SK-N-MC (cell line): ENCODE measurements around the gene SMIM26.
"Not testable (repeated sequence)": the region's sequence is repeated elsewhere in the genome, so short reads cannot be mapped to it uniquely, and the experiment has no call there.

Experiments
- DNase-seq: peaks from one replicate; pipeline ENCODE4 v3.0.0-alpha.2; 2011; ENCODE audit warnings: low read depth, low spot score
- H3K27ac ChIP-seq: fragments of 200-600 bp; sonication (generic); 2 replicates; pipeline ENCODE4 v1.5.1; 2016; ENCODE audit warnings: mixed run types
- H3K36me3 ChIP-seq: fragments of 200-600 bp; sonication (generic); 2 replicates; pipeline ENCODE4 v1.6.1; 2017; ENCODE audit warnings: antibody characterized with exemption, low read length, mixed read lengths; ENCODE audit not compliant: insufficient read depth
- H3K4me3 ChIP-seq: fragments of 200-600 bp; sonication (generic); 2 replicates; pipeline ENCODE4 v1.5.1; 2016
- H3K9ac ChIP-seq: fragments of 200-600 bp; sonication (generic); 2 replicates; pipeline ENCODE4 v1.8.0; 2017; ENCODE audit warnings: mixed run types, mixed read lengths; ENCODE audit not compliant: insufficient read length
- H3K9me3 ChIP-seq: fragments of 200-600 bp; sonication (generic); 2 replicates; pipeline ENCODE4 v1.6.1; 2017; ENCODE audit warnings: low read depth, mild to moderate bottlenecking, antibody characterized with exemption, low read length, moderate library complexity, mixed read lengths
- EZH2 ChIP-seq: fragments of 200-600 bp; sonication (generic); IDR thresholded peaks from one replicate; pipeline ENCODE4 v1.6.1; 2017; ENCODE audit warnings: antibody characterized with exemption
- FOXP2 ChIP-seq: optimal IDR thresholded peaks from 2 replicates; pipeline ENCODE3; 2011; ENCODE audit warnings: mild to moderate bottlenecking, moderate library complexity; ENCODE audit not compliant: insufficient read depth; ENCODE audit errors: extremely low read length, control extremely low read depth
- POLR2AphosphoS5 ChIP-seq: IDR thresholded peaks from 2 replicates; pipeline ENCODE4 v1.6.1; 2012; ENCODE audit warnings: mild to moderate bottlenecking, low read depth, low read length, borderline replicate concordance

The SMIM26 gene, protein sequence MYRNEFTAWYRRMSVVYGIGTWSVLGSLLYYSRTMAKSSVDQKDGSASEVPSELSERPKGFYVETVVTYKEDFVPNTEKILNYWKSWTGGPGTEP

DNA sequence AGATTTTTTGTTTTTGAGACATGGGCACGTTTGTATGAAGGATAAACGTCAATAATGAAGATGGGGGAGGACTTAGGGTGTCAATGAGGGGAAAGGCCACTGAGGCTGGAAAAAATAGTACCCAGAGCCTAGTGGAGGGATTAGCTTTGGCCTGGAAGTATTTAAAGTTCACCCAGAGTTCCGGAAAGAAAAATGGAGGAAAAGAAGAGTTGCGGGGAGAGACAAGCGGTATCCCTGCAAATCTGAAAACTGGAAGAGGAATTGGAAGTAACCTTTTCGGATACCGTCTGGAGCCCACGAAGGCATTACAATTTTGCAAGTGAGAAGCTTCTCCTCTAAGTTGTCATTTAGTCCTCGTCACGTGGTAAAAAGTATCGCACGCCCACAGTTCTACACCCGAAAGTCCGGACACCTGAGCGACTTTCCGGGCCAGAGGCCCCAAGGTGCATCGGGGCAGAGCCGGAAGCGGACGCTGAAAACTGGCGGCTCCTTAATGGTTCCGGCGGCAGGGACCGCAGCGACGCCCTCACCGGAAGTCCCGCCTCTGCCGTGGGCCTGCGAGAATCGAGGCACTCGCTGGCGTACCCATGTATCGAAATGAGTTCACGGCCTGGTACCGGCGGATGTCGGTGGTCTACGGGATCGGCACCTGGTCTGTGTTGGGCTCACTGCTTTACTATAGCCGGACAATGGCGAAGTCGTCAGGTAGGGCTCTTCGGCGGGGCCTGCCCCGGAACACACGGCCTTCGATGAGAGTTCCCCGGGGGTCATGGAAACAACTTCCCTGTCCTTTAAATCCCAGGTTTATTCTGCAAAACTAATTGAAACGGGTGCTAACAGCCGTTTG is at the start of gene SMIM26:
TSS of gene SMIM26 (plus strand) at position 541 of the 847 bp plus-strand sequence. CDS start at position 588, 47 bp downstream.
- Histone ChIP-seq H3K27ac (peak within 1 kb of the TSS; percentile 53; the same call in 1 of the 2 replicates), H3K9me3 (no peaks in the 10 kb centered on the region), H3K9ac (peak within 1 kb of the TSS; percentile 92), H3K36me3 (peaks cover 37% of the 10 kb centered on the region), H3K4me3 (peak within 1 kb of the TSS; percentile 91)
- peak; percentile 53 for DNase-seq
- TF ChIP-seq POLR2AphosphoS5 (peak; percentile 92), FOXP2 (peak; percentile 45), EZH2 (no peak)

DNA sequence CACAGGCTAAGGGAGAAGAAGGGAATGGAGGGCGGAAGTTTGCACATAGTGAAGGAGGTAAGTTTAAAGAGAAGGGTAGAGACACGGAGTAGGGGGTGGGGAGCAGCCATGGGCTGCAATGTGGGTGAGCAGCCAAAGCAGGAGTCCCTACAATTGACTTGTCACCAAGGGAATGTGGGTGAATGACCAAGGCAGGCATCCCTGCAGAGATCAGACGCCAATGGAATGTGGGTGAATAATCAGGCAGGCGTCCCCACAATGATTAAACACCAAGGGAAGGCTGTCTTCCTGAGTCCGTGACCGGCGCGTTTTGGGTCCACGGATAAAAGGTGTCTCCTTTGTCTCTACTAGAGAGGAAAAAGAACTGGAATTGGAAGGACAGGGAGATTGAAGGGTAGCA is 45.2 kb upstream of the SMIM26 start:
- not testable (repeated sequence) for H3K4me3 ChIP-seq, H3K9ac ChIP-seq, DNase-seq, H3K27ac ChIP-seq, H3K9me3 ChIP-seq
- H3K36me3 ChIP-seq, result peaks cover 29% of the 10 kb centered on the region

DNA sequence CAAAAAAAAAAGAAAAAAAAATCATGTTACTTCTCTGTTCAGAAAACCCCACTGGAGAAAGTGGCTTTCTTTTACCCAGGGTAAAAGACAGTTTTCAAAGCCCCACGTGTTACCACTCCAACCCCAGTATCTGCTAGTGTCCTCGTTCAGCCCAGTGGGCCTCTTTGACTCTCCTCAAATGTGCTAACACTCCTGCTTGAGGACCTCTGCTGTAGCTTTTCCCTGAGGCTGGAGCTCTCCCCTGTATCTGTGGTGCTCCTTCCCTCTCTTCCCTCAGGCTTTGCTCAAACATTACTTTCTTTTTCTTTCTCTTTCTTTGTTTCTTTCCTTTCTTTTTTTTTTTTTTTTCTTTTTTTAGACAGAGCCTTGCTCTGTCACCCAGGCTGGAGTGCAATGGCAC is 44.2 kb upstream of the SMIM26 start:
- no peak for TF ChIP-seq FOXP2
- no peak for TF ChIP-seq POLR2AphosphoS5
- no peak for TF ChIP-seq EZH2
- no peak overlapping the region for H3K27ac ChIP-seq
- H3K9ac ChIP-seq, result no peak overlapping the region
- no peak overlapping the region for H3K4me3 ChIP-seq
- no peak for DNase-seq
- H3K9me3 ChIP-seq, result no peaks in the 10 kb centered on the region
- H3K36me3 ChIP-seq, result peaks cover 34% of the 10 kb centered on the region

DNA sequence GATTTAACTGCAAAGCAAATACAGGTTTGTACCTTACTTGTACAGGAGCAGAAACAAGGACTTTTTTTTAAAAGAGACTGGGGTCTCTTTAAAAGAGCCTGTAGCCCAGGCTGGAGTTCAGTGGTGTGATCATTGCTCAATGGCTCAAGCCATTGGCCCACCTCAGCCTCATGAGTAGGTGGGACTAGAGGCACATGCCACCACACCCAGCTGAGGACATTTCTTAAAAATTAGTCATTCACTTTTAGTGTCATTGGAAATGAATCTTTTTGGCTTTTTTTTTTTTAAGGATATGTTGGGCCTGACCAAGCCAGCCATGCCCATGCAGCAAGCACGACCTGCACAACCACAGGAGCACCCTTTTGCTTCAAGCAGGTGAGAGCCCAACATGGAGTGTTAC is 42.6 kb upstream of the SMIM26 start:
- Histone ChIP-seq H3K27ac (no peak overlapping the region), H3K4me3 (no peak overlapping the region), H3K9ac (no peak overlapping the region), H3K9me3 (no peaks in the 10 kb centered on the region), H3K36me3 (peaks cover 50% of the 10 kb centered on the region)
- TF ChIP-seq FOXP2 (no peak), POLR2AphosphoS5 (no peak), EZH2 (no peak)
- DNase-seq, result no peak

DNA sequence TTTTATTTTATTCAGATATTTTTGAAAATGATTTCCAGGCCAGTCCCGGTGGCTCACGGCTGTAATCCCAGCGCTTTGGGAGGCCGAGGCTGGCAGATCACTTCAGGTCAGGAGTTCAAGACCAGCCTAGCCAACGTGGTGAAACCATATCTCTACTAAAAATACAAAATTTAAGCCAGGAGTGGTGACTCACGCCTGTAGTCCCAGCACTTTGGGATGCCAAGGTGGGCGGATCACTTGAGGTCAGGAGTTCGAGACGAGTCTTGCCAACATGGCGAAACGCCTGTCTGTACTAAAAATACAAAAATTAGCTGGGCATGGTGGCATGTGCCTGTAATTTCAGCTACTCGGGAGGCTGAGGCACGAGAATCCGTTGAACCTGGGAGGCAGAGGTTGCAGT is 40.5 kb upstream of the SMIM26 start:
- H3K27ac ChIP-seq, H3K9me3 ChIP-seq, H3K9ac ChIP-seq, DNase-seq, H3K4me3 ChIP-seq: not testable (repeated sequence)
- H3K36me3 ChIP-seq, result peaks cover 65% of the 10 kb centered on the region

DNA sequence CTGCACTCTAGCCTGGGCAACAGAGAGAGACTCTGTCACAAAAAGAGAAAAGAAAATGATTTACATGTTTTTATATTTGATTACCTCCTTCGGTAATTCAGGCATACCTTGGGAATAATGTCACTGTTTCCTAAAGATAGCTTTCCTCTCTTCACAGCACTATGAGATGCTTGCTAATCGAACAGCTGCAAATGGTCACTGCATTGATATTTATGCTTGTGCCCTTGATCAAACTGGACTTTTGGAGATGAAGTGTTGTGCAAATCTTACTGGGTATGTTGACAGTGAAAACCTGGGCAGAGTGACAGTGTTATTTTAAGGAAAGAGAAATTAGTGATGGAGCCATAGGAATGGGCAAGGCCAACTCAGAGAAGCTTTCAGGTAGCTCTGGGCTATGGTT is 39.9 kb upstream of the SMIM26 start:
- Histone ChIP-seq H3K36me3 (peaks cover 71% of the 10 kb centered on the region), H3K9me3 (no peaks in the 10 kb centered on the region), H3K9ac (no peak overlapping the region), H3K27ac (no peak overlapping the region), H3K4me3 (no peak overlapping the region)
- no peak for DNase-seq
- TF ChIP-seq EZH2 (no peak), POLR2AphosphoS5 (no peak), FOXP2 (no peak)

DNA sequence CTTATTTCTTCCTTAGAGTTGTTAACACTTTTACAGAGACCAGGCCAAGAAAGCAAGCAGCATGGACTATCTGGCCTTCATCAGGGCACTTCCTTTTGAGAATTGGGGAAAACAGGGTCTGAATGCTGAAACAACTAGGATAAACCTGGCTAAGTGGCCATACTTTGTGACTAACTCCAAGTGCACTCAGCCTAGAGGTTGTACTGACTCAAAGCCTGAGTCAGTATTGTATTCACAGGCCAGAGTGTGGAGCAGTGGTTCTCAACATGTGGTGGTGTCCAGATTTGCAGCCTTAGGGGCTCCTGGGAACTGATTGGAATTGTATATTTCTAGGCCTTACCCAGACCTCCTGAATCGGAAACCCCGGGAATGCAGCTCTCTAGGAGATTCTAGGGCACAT is 39.4 kb upstream of the SMIM26 start:
- no peak overlapping the region for H3K27ac ChIP-seq
- H3K36me3 ChIP-seq, result peaks cover 76% of the 10 kb centered on the region
- no peak for TF ChIP-seq EZH2
- no peak for TF ChIP-seq POLR2AphosphoS5
- no peak for TF ChIP-seq FOXP2
- H3K4me3 ChIP-seq, result no peak overlapping the region
- H3K9ac ChIP-seq, result no peak overlapping the region
- DNase-seq, result no peak
- no peaks in the 10 kb centered on the region for H3K9me3 ChIP-seq

DNA sequence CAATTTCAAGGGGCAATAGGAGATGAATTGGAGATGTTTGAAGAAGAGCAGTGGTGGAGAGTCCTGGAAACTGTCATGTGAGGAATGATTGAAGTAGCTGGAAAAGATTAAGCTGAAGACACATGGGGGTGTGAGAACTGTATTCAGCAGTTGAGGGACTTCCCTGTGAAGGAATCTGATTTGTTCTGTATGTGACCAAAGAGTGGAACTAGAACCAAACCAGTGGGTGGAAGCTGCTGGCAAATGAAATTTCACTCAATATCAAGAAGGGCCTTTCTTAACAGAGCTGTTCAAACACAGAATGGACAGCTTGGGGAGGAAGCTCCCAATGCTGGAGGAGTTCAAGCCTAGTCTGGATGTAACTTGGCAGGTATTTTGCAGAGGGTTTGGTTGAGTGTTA is 38.2 kb upstream of the SMIM26 start:
- TF ChIP-seq FOXP2, result no peak
- TF ChIP-seq POLR2AphosphoS5, result no peak
- TF ChIP-seq EZH2, result no peak
- Histone ChIP-seq H3K9ac (no peak overlapping the region), H3K4me3 (no peak overlapping the region), H3K9me3 (no peaks in the 10 kb centered on the region), H3K36me3 (peaks cover 88% of the 10 kb centered on the region), H3K27ac (no peak overlapping the region)
- no peak for DNase-seq

DNA sequence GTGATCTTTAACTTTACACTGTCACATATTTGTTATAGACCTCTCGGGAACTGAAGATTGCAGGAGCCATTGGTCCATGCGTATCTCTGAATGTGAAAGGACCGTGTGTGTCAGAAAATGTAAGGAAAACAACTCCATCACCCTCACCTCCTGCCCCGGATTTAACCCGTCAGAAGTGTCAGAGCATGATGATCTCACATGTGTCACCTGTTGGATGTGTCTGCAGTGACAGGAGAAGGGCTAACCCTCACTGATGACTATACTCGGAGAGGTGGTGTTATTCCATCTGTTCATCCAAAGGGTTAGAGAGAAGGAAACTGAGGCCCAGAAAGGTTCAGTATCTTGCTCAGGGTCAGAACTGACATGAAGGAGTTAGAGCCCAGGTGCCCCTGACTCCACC is 34.6 kb upstream of the SMIM26 start:
- peaks cover 79% of the 10 kb centered on the region for H3K36me3 ChIP-seq

More for the DNA sequence above, 34.6 kb upstream of the SMIM26 start:
- Histone ChIP-seq H3K4me3 (no peak overlapping the region), H3K9me3 (no peaks in the 10 kb centered on the region), H3K27ac (no peak overlapping the region), H3K9ac (no peak overlapping the region)
- no peak for DNase-seq
- TF ChIP-seq EZH2 (no peak), FOXP2 (no peak), POLR2AphosphoS5 (no peak)
